ENCODE data around the gene BGN. TPM values are rescaled to one million over a fixed set of nuclear protein-coding genes. Genes with fewer than 3 reads are reported as not detected.

Gene BGN
- total RNA-seq, 1 experiment from 2014 or later = not detected

DNA sequence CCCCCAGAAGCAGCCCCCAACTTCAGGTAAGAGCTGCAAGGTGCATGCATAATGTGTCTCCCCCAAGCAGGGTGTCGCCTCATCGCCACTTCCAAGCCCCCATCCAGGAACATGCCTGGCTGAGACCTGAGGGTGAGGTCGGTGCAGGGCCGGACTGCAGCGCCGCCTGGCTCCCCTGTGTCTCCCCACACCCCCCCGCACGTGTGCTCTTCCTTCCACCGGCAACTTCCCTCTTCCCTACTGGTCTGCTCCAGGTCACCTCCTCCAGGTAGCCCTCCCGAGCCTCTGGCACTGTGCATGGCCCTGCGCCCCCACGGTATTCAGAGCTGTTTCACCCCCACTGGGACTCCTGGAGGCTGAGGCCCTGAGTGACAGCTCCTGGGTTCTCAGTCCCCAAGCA, 2.2 kb upstream of the BGN start:
- H2AFZ ChIP-seq (ENCODE audit: low read length) = no peak overlapping the region
- no peaks in the 10 kb centered on the region for H3K36me3 ChIP-seq (ENCODE audit: insufficient read depth, low read length)
- no peak overlapping the region for H3K4me3 ChIP-seq (ENCODE audit: low read length)
- no peaks in the 10 kb centered on the region for H3K9me3 ChIP-seq (ENCODE audit: low read length)
- DNase-seq = no peak
- H3K27me3 ChIP-seq (ENCODE audit: low read length) = no peaks in the 10 kb centered on the region
- no peaks in the 10 kb centered on the region for H3K79me2 ChIP-seq (ENCODE audit: low read length)
- no peak overlapping the region for H3K4me2 ChIP-seq (ENCODE audit: low read depth, low read length, poor library complexity, severe bottlenecking)
- H3K9me2 ChIP-seq (replicated peaks; ENCODE audit: insufficient read depth, low read length) = no peaks in the 10 kb centered on the region
- H4K20me1 ChIP-seq (ENCODE audit: insufficient read depth, low read depth, low read length) = no peaks in the 10 kb centered on the region
- no peaks in the 10 kb centered on the region for H3K4me1 ChIP-seq (ENCODE audit: low read length)
- no peak overlapping the region for H3K9ac ChIP-seq (ENCODE audit: low read length)
- H3K27ac ChIP-seq (ENCODE audit: low read length) = no peak overlapping the region

DNA sequence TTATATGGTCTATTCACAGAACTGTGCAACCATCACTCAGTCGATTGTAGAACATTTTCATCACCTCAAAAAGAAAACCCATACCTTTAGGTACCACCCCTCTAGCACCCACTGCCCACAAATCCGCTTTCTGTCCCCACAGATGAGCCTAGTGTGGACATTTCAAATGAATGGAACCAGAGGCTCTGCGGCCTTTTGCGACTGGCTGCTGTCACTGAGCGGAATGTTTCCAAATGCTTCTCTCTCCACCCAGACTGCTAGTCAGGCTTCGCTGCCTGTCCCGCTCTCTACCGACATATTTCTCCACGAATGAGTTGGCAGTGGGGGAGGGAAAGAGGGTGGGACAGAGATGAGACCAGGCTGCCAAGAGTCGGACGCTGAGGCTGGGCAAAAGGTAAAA, 1.7 kb upstream of the BGN start:
- Histone ChIP-seq H3K36me3 (ENCODE audit: insufficient read depth, low read length) (no peaks in the 10 kb centered on the region), H3K27ac (ENCODE audit: low read length) (no peak overlapping the region), H2AFZ (ENCODE audit: low read length) (no peak overlapping the region), H3K4me2 (ENCODE audit: low read depth, low read length, poor library complexity, severe bottlenecking) (no peak overlapping the region), H3K9me2 (replicated peaks; ENCODE audit: insufficient read depth, low read length) (no peaks in the 10 kb centered on the region), H3K4me1 (ENCODE audit: low read length) (no peaks in the 10 kb centered on the region), H3K4me3 (ENCODE audit: low read length) (no peak overlapping the region), H3K9ac (ENCODE audit: low read length) (no peak overlapping the region), H4K20me1 (ENCODE audit: insufficient read depth, low read depth, low read length) (no peaks in the 10 kb centered on the region), H3K9me3 (ENCODE audit: low read length) (no peaks in the 10 kb centered on the region), H3K79me2 (ENCODE audit: low read length) (no peaks in the 10 kb centered on the region), H3K27me3 (ENCODE audit: low read length) (no peaks in the 10 kb centered on the region)
- DNase-seq = no peak

DNA sequence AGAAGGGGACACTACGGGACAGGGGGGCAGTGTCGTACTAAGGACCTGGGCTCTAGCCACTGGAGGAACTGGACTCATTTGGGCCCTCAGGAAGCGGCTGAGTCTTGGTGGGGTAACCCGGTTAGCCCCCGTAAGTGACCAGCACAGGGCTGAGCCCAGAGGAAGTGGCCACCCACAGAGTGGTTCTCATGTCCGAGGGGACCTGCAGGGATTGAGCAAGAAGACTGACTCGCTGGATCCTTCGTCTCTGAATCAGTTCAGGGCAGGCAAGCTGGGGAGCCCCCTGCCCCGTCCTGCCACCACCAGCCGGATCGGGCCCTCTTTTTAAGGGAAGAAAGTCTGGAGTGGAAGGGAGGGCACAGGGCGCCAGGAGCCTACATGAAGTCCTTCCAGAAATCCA, 719 bp upstream of the BGN start:
- Histone ChIP-seq H3K27me3 (ENCODE audit: low read length) (no peaks in the 10 kb centered on the region), H3K27ac (ENCODE audit: low read length) (no peak overlapping the region), H3K9me2 (replicated peaks; ENCODE audit: insufficient read depth, low read length) (no peaks in the 10 kb centered on the region), H3K4me2 (ENCODE audit: low read depth, low read length, poor library complexity, severe bottlenecking) (no peak overlapping the region), H2AFZ (ENCODE audit: low read length) (no peak overlapping the region), H3K4me3 (ENCODE audit: low read length) (no peak overlapping the region), H3K9ac (ENCODE audit: low read length) (no peak overlapping the region), H3K9me3 (ENCODE audit: low read length) (no peaks in the 10 kb centered on the region), H4K20me1 (ENCODE audit: insufficient read depth, low read depth, low read length) (no peaks in the 10 kb centered on the region), H3K36me3 (ENCODE audit: insufficient read depth, low read length) (no peaks in the 10 kb centered on the region), H3K79me2 (ENCODE audit: low read length) (no peaks in the 10 kb centered on the region), H3K4me1 (ENCODE audit: low read length) (no peaks in the 10 kb centered on the region)
- DNase-seq = no peak

DNA sequence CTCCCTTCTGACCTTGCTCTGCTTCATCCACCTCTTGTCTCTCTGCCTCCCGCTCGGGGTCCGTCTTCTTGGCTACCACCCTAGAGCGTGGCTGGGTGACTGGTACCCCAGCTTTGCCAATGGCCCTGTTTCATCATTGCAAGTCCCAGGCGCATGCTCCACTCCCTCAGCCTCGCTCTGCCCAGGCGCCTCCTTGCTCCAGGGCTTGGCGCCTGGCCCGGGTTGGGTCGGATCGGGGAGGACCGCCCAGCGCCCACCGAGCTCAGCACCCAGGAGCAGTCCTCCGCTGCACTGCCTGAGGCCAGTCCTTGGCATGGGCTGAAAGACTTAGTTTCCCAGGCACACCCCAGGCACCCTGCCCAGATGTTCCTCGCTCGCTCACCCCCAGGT, 577 bp downstream of the BGN start:
- Histone ChIP-seq H3K27ac (ENCODE audit: low read length) (no peak overlapping the region), H3K9me2 (replicated peaks; ENCODE audit: insufficient read depth, low read length) (no peaks in the 10 kb centered on the region), H2AFZ (ENCODE audit: low read length) (no peak overlapping the region), H3K4me1 (ENCODE audit: low read length) (no peaks in the 10 kb centered on the region), H3K79me2 (ENCODE audit: low read length) (no peaks in the 10 kb centered on the region), H3K4me3 (ENCODE audit: low read length) (no peak overlapping the region), H4K20me1 (ENCODE audit: insufficient read depth, low read depth, low read length) (no peaks in the 10 kb centered on the region), H3K4me2 (ENCODE audit: low read depth, low read length, poor library complexity, severe bottlenecking) (no peak overlapping the region), H3K27me3 (ENCODE audit: low read length) (no peaks in the 10 kb centered on the region), H3K9me3 (ENCODE audit: low read length) (no peaks in the 10 kb centered on the region), H3K36me3 (ENCODE audit: insufficient read depth, low read length) (no peaks in the 10 kb centered on the region), H3K9ac (ENCODE audit: low read length) (no peak overlapping the region)
- no peak for DNase-seq

DNA sequence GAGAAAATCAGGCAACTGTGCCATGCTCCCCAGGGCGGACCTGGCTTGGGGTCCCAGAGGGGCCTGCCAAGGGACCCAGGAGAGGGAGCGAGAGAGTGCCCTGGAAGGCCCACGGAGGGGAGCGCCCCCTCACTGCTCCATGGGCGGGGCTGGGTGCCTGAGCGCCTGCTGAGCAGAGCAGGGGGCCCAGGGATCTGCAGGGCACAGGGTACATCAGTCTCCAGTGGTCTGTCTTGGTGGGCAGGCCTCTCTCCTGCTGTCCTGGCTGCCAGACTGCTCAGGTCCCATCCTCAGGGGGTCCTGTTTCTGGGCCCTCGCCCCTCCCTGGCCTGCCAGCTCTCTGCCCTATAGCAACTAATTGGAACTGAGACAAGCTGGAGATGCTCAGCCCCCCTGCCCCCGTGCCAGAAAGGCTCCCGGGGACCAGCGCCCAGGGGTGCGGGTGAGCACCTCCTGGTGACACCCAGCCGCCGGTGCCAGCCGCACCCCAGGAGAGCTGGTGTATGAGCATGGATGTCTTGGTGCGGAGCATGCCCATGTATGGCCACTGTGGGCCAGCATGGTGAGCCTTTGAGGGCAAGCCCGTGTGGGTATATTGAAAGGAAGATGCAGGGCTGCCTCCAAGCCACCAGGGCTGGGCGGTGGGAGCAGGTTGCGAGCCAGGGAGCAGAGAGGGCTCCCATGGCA, 1.3 kb downstream of the BGN start:
- Histone ChIP-seq H3K79me2 (ENCODE audit: low read length) (no peaks in the 10 kb centered on the region), H3K9me2 (replicated peaks; ENCODE audit: insufficient read depth, low read length) (no peaks in the 10 kb centered on the region), H3K27me3 (ENCODE audit: low read length) (no peaks in the 10 kb centered on the region), H3K4me2 (ENCODE audit: low read depth, low read length, poor library complexity, severe bottlenecking) (no peak overlapping the region), H3K27ac (ENCODE audit: low read length) (no peak overlapping the region), H3K4me3 (ENCODE audit: low read length) (no peak overlapping the region), H3K4me1 (ENCODE audit: low read length) (no peaks in the 10 kb centered on the region), H3K9ac (ENCODE audit: low read length) (no peak overlapping the region), H3K36me3 (ENCODE audit: insufficient read depth, low read length) (no peaks in the 10 kb centered on the region), H4K20me1 (ENCODE audit: insufficient read depth, low read depth, low read length) (no peaks in the 10 kb centered on the region), H3K9me3 (ENCODE audit: low read length) (no peaks in the 10 kb centered on the region), H2AFZ (ENCODE audit: low read length) (no peak overlapping the region)
- DNase-seq = no peak

DNA sequence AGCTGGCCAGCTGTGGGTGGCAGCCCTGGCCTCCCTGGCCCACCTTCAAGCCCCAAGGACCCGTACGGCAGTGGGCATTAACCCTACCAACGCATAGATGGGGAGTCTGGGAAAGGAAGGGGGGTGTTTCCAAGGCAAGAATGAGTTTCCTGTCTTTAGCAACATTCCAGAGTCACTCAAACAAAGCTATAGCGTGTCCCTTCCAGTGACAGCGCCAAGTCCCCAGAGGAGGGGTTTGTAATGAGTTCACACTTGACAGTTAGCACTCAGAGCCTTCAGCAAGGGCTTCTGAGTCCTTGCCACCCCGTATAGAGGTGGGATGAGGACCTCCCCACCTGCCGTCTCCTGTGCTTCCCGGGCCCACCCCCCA, 1.8 kb downstream of the BGN start:
- no peak for DNase-seq
- H3K36me3 ChIP-seq (ENCODE audit: insufficient read depth, low read length) = no peaks in the 10 kb centered on the region
- H3K27ac ChIP-seq (ENCODE audit: low read length) = no peak overlapping the region
- no peak overlapping the region for H3K9ac ChIP-seq (ENCODE audit: low read length)
- H3K4me1 ChIP-seq (ENCODE audit: low read length) = no peaks in the 10 kb centered on the region
- no peaks in the 10 kb centered on the region for H3K27me3 ChIP-seq (ENCODE audit: low read length)
- no peak overlapping the region for H3K4me3 ChIP-seq (ENCODE audit: low read length)
- H3K79me2 ChIP-seq (ENCODE audit: low read length) = no peaks in the 10 kb centered on the region
- H2AFZ ChIP-seq (ENCODE audit: low read length) = no peak overlapping the region
- no peak overlapping the region for H3K4me2 ChIP-seq (ENCODE audit: low read depth, low read length, poor library complexity, severe bottlenecking)
- H4K20me1 ChIP-seq (ENCODE audit: insufficient read depth, low read depth, low read length) = no peaks in the 10 kb centered on the region
- no peaks in the 10 kb centered on the region for H3K9me3 ChIP-seq (ENCODE audit: low read length)
- no peaks in the 10 kb centered on the region for H3K9me2 ChIP-seq (replicated peaks; ENCODE audit: insufficient read depth, low read length)

DNA sequence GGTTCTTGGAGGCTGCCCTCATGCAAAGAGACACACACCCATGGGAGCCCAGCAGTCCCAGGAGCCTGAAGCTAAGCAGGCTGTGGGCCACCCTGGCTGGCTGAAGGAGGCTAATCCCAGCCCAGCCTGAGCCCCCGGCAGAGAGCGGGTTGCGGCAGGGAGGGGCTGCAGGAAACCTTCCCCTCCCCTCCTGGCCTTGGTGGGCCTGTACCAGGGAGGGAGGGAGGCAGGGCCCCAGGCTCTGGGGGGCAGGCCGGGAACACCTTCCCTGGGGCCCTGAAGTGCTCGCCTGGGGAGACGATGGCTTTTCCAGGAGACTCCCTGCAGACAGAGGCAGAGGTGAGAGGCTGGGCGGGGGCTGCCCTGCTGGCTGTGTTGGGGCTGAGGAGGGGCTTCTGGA, 3.7 kb downstream of the BGN start:
- H3K27ac ChIP-seq (ENCODE audit: low read length) = no peak overlapping the region
- H4K20me1 ChIP-seq (ENCODE audit: insufficient read depth, low read depth, low read length) = no peaks in the 10 kb centered on the region
- H3K27me3 ChIP-seq (ENCODE audit: low read length) = no peaks in the 10 kb centered on the region
- no peaks in the 10 kb centered on the region for H3K4me1 ChIP-seq (ENCODE audit: low read length)
- H3K9ac ChIP-seq (ENCODE audit: low read length) = no peak overlapping the region
- no peaks in the 10 kb centered on the region for H3K9me3 ChIP-seq (ENCODE audit: low read length)
- H3K4me3 ChIP-seq (ENCODE audit: low read length) = no peak overlapping the region
- no peak overlapping the region for H3K4me2 ChIP-seq (ENCODE audit: low read depth, low read length, poor library complexity, severe bottlenecking)
- no peak overlapping the region for H2AFZ ChIP-seq (ENCODE audit: low read length)
- no peaks in the 10 kb centered on the region for H3K9me2 ChIP-seq (replicated peaks; ENCODE audit: insufficient read depth, low read length)
- no peaks in the 10 kb centered on the region for H3K36me3 ChIP-seq (ENCODE audit: insufficient read depth, low read length)
- DNase-seq = no peak
- H3K79me2 ChIP-seq (ENCODE audit: low read length) = no peaks in the 10 kb centered on the region

DNA sequence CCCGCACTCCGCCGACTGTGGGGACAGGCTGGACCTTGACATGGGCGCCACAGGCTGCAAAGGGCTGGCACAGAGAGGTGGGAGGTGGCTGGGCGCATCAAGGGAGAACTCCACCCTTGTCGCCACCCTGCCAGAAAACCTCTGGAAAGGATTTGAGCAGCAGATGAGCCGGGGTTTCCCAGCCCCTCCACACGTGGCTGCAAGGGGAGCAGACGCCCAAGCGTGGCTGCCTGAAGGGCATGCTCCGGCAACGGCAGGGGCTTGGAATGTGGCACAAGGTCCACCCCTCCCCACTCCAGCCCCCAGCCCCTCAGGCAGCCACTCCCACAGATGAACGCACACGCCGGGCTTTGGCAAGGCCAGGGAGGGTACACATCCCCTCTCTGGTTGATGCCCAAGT, 4.6 kb downstream of the BGN start:
- Histone ChIP-seq H3K4me1 (ENCODE audit: low read length) (no peaks in the 10 kb centered on the region), H2AFZ (ENCODE audit: low read length) (no peak overlapping the region), H3K36me3 (ENCODE audit: insufficient read depth, low read length) (no peaks in the 10 kb centered on the region), H3K9ac (ENCODE audit: low read length) (no peak overlapping the region), H3K4me2 (ENCODE audit: low read depth, low read length, poor library complexity, severe bottlenecking) (no peak overlapping the region), H3K27me3 (ENCODE audit: low read length) (no peaks in the 10 kb centered on the region), H3K9me3 (ENCODE audit: low read length) (no peaks in the 10 kb centered on the region), H3K27ac (ENCODE audit: low read length) (no peak overlapping the region), H3K4me3 (ENCODE audit: low read length) (no peak overlapping the region), H3K9me2 (replicated peaks; ENCODE audit: insufficient read depth, low read length) (no peaks in the 10 kb centered on the region), H4K20me1 (ENCODE audit: insufficient read depth, low read depth, low read length) (no peaks in the 10 kb centered on the region), H3K79me2 (ENCODE audit: low read length) (no peaks in the 10 kb centered on the region)
- DNase-seq = no peak

DNA sequence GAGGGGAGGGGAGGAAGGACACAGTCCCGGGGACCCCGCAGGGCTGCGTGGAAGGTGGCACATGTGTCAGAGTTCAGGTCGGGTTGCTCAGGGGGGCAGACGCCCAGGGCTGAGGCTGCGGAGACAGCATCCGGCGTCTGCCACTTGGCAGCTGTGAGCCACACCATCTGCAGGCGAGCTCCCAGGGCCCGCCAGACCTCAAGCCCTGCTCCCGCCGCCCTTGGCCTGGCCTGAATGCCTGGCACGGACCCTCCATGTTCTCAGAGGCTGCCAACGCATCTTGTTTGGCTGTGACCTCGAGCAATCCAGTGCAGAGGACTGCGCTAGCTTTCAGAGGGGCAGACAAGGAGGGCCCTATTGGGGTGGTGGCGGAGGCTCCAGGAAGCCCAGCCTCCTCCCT, 5.1 kb downstream of the BGN start:
- Histone ChIP-seq H2AFZ (ENCODE audit: low read length) (no peak overlapping the region), H3K4me3 (ENCODE audit: low read length) (no peak overlapping the region), H4K20me1 (ENCODE audit: insufficient read depth, low read depth, low read length) (no peaks in the 10 kb centered on the region), H3K79me2 (ENCODE audit: low read length) (no peaks in the 10 kb centered on the region), H3K9me2 (replicated peaks; ENCODE audit: insufficient read depth, low read length) (no peaks in the 10 kb centered on the region), H3K4me1 (ENCODE audit: low read length) (no peaks in the 10 kb centered on the region), H3K27ac (ENCODE audit: low read length) (no peak overlapping the region), H3K27me3 (ENCODE audit: low read length) (no peaks in the 10 kb centered on the region), H3K9me3 (ENCODE audit: low read length) (no peaks in the 10 kb centered on the region), H3K9ac (ENCODE audit: low read length) (no peak overlapping the region), H3K36me3 (ENCODE audit: insufficient read depth, low read length) (no peaks in the 10 kb centered on the region), H3K4me2 (ENCODE audit: low read depth, low read length, poor library complexity, severe bottlenecking) (no peak overlapping the region)
- DNase-seq = no peak
